HCT116 (cell line): ENCODE data around the gene CADPS. TPM values are rescaled to one million over a fixed set of nuclear protein-coding genes. Genes with fewer than 3 reads are reported as not detected.

Source experiments
- ATAC-seq: fragments of 200-7000 bp; cut with Tn5 transposase; 2 replicates; pipeline ENCODE4 v1.9.1; 2020; ENCODE audit warnings: mild to moderate bottlenecking, moderate library complexity
- Bru-seq: library from RNA; stranded (reverse); fragments of 400-500 nt; gene quantifications from one replicate; lab custom pipeline; 2021; lab: Mats Ljungman, UMichigan
- BruChase-seq, 2 experiments: library from RNA; stranded (reverse); fragments of 400-500 nt; gene quantifications; one replicate each; lab custom pipeline; 2021; lab: Mats Ljungman, UMichigan
- BruUV-seq: library from RNA; stranded (reverse); fragments of 400-500 nt; replicated peaks from 2 replicates; lab custom pipeline; 2021; lab: Mats Ljungman, UMichigan
- CTCF ChIA-PET: fragments of 300-600 bp; sonication (Branson Sonifier 250); formaldehyde crosslinking; loops from one replicate; lab custom pipeline; 2021; ENCODE audit warnings: antibody characterized with exemption; lab: Charles Lee
- POLR2A ChIA-PET: fragments of 300-600, 350-600 bp; sonication (Branson Sonifier 250); formaldehyde crosslinking; loops from one replicate; lab custom pipeline; 2021; ENCODE audit warnings: antibody characterized with exemption; lab: Charles Lee
- RAD21 ChIA-PET, 2 experiments: fragments of 300-600 bp; sonication (Branson Sonifier 250); formaldehyde crosslinking; loops; one replicate each; lab custom pipeline; 2023; ENCODE audit warnings: low total read pairs in 2 of 2; ENCODE audit not compliant: uncharacterized antibody in 2 of 2, unreplicated experiment in 2 of 2, low non-redundant PET in 1 of 2; lab: Charles Lee
- DNase-seq: peaks from one replicate; pipeline ENCODE4 v3.0.0-alpha.2; 2010; ENCODE audit warnings: low read depth, low spot score
- H2AFZ ChIP-seq: fragments of 200-600 bp; shearing (Covaris generic), sonication (generic); 2 replicates; pipeline ENCODE4 v1.6.1; 2017; ENCODE audit warnings: low read depth, mixed run types, mixed read lengths, antibody characterized with exemption, low read length; ENCODE audit not compliant: poor library complexity, severe bottlenecking
- H3K27ac ChIP-seq: 2 replicates; pipeline ENCODE4 v1.5.1; 2012; ENCODE audit warnings: low read depth, low read length
- H3K27me3 ChIP-seq: fragments of 200-600 bp; sonication (generic); 2 replicates; pipeline ENCODE4 v1.6.1; 2016; ENCODE audit warnings: mixed run types, low read length, mixed read lengths; ENCODE audit not compliant: insufficient read depth
- H3K36me3 ChIP-seq, 2 experiments: fragments of 200-500 bp in 1 of 2; fragments of 200-600 bp in 1 of 2; sonication (Bioruptor generic) in 1 of 2; sonication (generic) in 1 of 2; 2 replicates each; pipeline versions ENCODE4 v1.5.1 to v1.6.1; 2014 to 2016; ENCODE audit warnings: low read length in 2 of 2, inconsistent platforms in 1 of 2, mixed read lengths in 1 of 2, mixed run types in 1 of 2; ENCODE audit not compliant: insufficient read depth in 2 of 2, control insufficient read depth in 1 of 2
- H3K4me1 ChIP-seq, 2 experiments: fragments of 200-600 bp in 1 of 2; sonication (generic) in 1 of 2; 2 replicates each; pipeline versions ENCODE4 v1.5.1 to v1.6.1; 2012 to 2017; ENCODE audit warnings: low read length in 2 of 2, inconsistent platforms in 1 of 2, mild to moderate bottlenecking in 1 of 2, mixed read lengths in 1 of 2, mixed run types in 1 of 2, moderate library complexity in 1 of 2; ENCODE audit not compliant: insufficient read depth in 2 of 2, control insufficient read depth in 1 of 2
- H3K4me2 ChIP-seq: fragments of 200-600 bp; sonication (generic); 2 replicates; pipeline ENCODE4 v1.6.1; 2017; ENCODE audit warnings: mixed run types, low read length, mixed read lengths
- H3K4me3 ChIP-seq, 2 experiments: fragments of 200-600 bp in 1 of 2; sonication (generic) in 1 of 2; replicated peaks in 1 of 2; 2 replicates each; pipeline ENCODE4 v1.5.1; 2011 to 2016; ENCODE audit warnings: low read length in 2 of 2, control low read depth in 1 of 2, low read depth in 1 of 2, mild to moderate bottlenecking in 1 of 2, mixed read lengths in 1 of 2, mixed run types in 1 of 2
- H3K79me2 ChIP-seq: fragments of 200-600 bp; sonication (generic); 2 replicates; pipeline ENCODE4 v1.6.1; 2017; ENCODE audit warnings: mild to moderate bottlenecking, mixed run types, low read length, moderate library complexity, mixed read lengths; ENCODE audit not compliant: insufficient read depth
- H3K9ac ChIP-seq: fragments of 200-600 bp; sonication (generic); 2 replicates; pipeline ENCODE4 v1.6.1; 2016; ENCODE audit warnings: low read length, mixed read lengths
- H3K9me2 ChIP-seq: fragments of 200-600 bp; sonication (generic), shearing (Covaris generic); 2 replicates; pipeline ENCODE4 v1.6.1; 2017; ENCODE audit warnings: mixed run types, mild to moderate bottlenecking, moderate library complexity; ENCODE audit not compliant: insufficient read depth
- H3K9me3 ChIP-seq, 2 experiments: fragments of 200-500 bp in 1 of 2; fragments of 200-600 bp in 1 of 2; sonication (Bioruptor generic) in 1 of 2; sonication (generic) in 1 of 2; 2 replicates each; pipeline ENCODE4 v1.6.1; 2014 to 2017; ENCODE audit warnings: low read length in 2 of 2, mixed read lengths in 2 of 2, inconsistent platforms in 1 of 2, low read depth in 1 of 2, mild to moderate bottlenecking in 1 of 2, mixed run types in 1 of 2, moderate library complexity in 1 of 2; ENCODE audit not compliant: control insufficient read depth in 1 of 2, insufficient read depth in 1 of 2
- H4K20me1 ChIP-seq: fragments of 200-600 bp; sonication (generic), shearing (Covaris generic); 2 replicates; pipeline ENCODE4 v1.6.1; 2017; ENCODE audit warnings: mixed run types, mild to moderate bottlenecking, moderate library complexity; ENCODE audit not compliant: insufficient read depth
- EZH2 ChIP-seq: fragments of 200-600 bp; sonication (generic); IDR thresholded peaks from 2 replicates; pipeline ENCODE4 v1.6.1; 2017; ENCODE audit warnings: antibody characterized with exemption, mixed run types
- FOSL1 ChIP-seq: IDR thresholded peaks from 2 replicates; pipeline ENCODE4 v1.6.1; 2012; ENCODE audit warnings: low read depth
- POLR2A ChIP-seq: IDR thresholded peaks from 2 replicates; pipeline ENCODE4 v1.7.0; 2011; ENCODE audit warnings: borderline replicate concordance; ENCODE audit not compliant: insufficient read depth, insufficient read length; ENCODE audit errors: extremely low read depth
- RAD21 ChIP-seq: IDR thresholded peaks from 2 replicates; pipeline ENCODE4 v1.6.1; 2012; ENCODE audit warnings: low read depth, mild to moderate bottlenecking
- SIN3A ChIP-seq: IDR thresholded peaks from 2 replicates; pipeline ENCODE4 v1.6.1; 2012; ENCODE audit warnings: low read depth
- SP1 ChIP-seq: IDR thresholded peaks from 2 replicates; pipeline ENCODE4 v1.6.1; 2012; ENCODE audit warnings: low read depth
- SRF ChIP-seq: IDR thresholded peaks from 2 replicates; pipeline ENCODE4 v1.6.1; 2012; ENCODE audit warnings: low read depth
- ZFX ChIP-seq: fragments of 450-650 bp; IDR thresholded peaks from 2 replicates; pipeline ENCODE4 v1.6.1; 2017
- intact Hi-C: fragments of 100-400 bp; cut with micrococcal nuclease; formaldehyde crosslinking; loops from 2 replicates; pipeline ENCODE4 v1.10.0; 2022
- long read RNA-seq: library from polyadenylated mRNA; unstranded; transcript quantifications from one replicate; pipeline ENCODE4 v2.0.0, GENCODE V29; 2021; ENCODE audit not compliant: unreplicated experiment
- polyA plus RNA-seq: library from polyadenylated mRNA; unstranded; fragments of >200 nt; gene quantifications from 2 replicates; pipeline ENCODE4 v1.2.1, GENCODE V29; 2012; ENCODE audit warnings: missing spikeins
- total RNA-seq: library from RNA; stranded (reverse); gene quantifications from one replicate; pipeline ENCODE4 v1.2.1, GENCODE V29; 2021; ENCODE audit not compliant: unreplicated experiment
- TF ChIP-seq, protein P1 (sequence below): IDR thresholded peaks from 2 replicates; pipeline ENCODE4 v1.6.1; 2012; ENCODE audit warnings: low read depth
- TF ChIP-seq, protein P2 (sequence below): IDR thresholded peaks from 2 replicates; pipeline ENCODE4 v1.6.1; 2011; ENCODE audit warnings: mild to moderate bottlenecking, low read length, moderate library complexity; ENCODE audit not compliant: insufficient replicate concordance; ENCODE audit errors: extremely low read depth
- TF ChIP-seq, protein P3 (sequence below): IDR thresholded peaks from 2 replicates; pipeline ENCODE4 v1.6.1; 2012
- TF ChIP-seq, protein P4 (sequence below), 3 experiments: fragments of 200-600 bp in 1 of 3; sonication (generic) in 1 of 3; IDR thresholded peaks in 2 of 3; conservative IDR thresholded peaks in 1 of 3; 2 replicates each; pipeline ENCODE4 v1.5.1; 2012 to 2017; ENCODE audit warnings: low read depth in 2 of 3, low read length in 2 of 3, antibody characterized with exemption in 1 of 3, borderline replicate concordance in 1 of 3, control low read depth in 1 of 3, mild to moderate bottlenecking in 1 of 3, mixed read lengths in 1 of 3, mixed run types in 1 of 3, moderate library complexity in 1 of 3; ENCODE audit not compliant: insufficient read depth in 1 of 3

The CADPS gene
- not detected for total RNA-seq
- not detected in 2 replicates for polyA plus RNA-seq
- Bru-seq, nascent RNA: percentile 2 among the genes with signal in this experiment
- percentile 0 among the genes with signal in this experiment for BruChase-seq, experiment 1, labeled RNA remaining after a 6-hour chase
- BruChase-seq, experiment 2, labeled RNA remaining after a 2-hour chase: percentile 0 among the genes with signal in this experiment
- long read RNA-seq: 0 reads

DNA sequence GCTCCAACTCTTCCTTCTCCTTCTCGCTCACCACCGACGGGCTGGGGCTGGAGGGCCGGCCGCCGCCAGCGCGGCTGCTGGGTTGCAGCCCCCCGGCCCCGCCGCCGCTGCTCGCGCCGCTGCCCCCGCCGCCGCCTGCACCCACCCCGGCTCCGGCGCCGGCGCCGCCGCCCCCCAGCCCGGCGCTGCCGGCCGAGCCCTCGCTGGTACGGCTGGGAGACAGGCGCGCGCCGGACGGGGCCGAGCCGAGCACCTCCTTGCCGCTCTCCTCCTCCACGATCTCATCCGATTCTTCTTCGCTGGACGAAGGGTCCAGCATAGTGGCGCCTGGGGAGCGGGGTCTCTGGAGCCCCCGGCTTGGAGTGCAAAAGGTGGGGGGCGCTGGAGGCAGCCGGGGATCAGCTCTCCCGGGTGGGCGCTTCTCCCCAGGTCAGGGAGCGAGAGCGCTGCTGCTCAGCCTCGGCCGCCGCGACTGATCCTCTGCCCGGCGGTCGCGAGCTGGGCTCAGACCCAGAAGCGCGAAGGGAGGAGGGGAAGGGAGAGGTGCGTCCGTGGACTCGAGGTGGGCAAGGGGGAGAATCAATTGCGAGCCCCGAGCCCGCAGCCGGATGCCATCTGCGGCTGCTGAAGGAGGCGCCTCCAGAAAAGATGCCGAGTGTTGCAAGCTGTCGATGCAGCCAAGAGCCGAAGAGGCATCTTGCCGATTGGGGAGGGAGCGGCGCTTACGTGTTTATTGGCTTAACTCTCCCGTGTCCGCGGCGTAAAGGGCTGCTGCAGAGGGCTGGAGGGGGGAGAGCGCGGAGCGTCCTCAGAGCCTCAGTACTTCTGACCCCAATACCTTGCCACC lies at the start of gene CADPS:
Gene CADPS (minus strand): TSS at position 706 of the 847 bp plus-strand sequence. CDS start 387 bp downstream, at position 319.
- Histone ChIP-seq H3K27me3 (no peaks in the 10 kb centered on the region), H2AFZ (no peak within 1 kb of the TSS), H3K9me2 (no peaks in the 10 kb centered on the region), H3K9ac (no peak within 1 kb of the TSS), H3K36me3 (no peaks in the 10 kb centered on the region), H4K20me1 (no peaks in the 10 kb centered on the region), H3K27ac (no peak within 1 kb of the TSS), H3K4me1 (no peaks in the 10 kb centered on the region), H3K79me2 (no peaks in the 10 kb centered on the region), H3K4me3 (no peak within 1 kb of the TSS), H3K4me2 (no peak within 1 kb of the TSS), H3K9me3 (no peaks in the 10 kb centered on the region)
- TF ChIP-seq SIN3A (no peak), SRF (no peak), RAD21 (no peak), SP1 (no peak), ZFX (no peak), FOSL1 (no peak), EZH2 (no peak), POLR2A (no peak)
- TF ChIP-seq, protein P1, sequence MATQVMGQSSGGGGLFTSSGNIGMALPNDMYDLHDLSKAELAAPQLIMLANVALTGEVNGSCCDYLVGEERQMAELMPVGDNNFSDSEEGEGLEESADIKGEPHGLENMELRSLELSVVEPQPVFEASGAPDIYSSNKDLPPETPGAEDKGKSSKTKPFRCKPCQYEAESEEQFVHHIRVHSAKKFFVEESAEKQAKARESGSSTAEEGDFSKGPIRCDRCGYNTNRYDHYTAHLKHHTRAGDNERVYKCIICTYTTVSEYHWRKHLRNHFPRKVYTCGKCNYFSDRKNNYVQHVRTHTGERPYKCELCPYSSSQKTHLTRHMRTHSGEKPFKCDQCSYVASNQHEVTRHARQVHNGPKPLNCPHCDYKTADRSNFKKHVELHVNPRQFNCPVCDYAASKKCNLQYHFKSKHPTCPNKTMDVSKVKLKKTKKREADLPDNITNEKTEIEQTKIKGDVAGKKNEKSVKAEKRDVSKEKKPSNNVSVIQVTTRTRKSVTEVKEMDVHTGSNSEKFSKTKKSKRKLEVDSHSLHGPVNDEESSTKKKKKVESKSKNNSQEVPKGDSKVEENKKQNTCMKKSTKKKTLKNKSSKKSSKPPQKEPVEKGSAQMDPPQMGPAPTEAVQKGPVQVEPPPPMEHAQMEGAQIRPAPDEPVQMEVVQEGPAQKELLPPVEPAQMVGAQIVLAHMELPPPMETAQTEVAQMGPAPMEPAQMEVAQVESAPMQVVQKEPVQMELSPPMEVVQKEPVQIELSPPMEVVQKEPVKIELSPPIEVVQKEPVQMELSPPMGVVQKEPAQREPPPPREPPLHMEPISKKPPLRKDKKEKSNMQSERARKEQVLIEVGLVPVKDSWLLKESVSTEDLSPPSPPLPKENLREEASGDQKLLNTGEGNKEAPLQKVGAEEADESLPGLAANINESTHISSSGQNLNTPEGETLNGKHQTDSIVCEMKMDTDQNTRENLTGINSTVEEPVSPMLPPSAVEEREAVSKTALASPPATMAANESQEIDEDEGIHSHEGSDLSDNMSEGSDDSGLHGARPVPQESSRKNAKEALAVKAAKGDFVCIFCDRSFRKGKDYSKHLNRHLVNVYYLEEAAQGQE: no peak
- TF ChIP-seq, protein P2, sequence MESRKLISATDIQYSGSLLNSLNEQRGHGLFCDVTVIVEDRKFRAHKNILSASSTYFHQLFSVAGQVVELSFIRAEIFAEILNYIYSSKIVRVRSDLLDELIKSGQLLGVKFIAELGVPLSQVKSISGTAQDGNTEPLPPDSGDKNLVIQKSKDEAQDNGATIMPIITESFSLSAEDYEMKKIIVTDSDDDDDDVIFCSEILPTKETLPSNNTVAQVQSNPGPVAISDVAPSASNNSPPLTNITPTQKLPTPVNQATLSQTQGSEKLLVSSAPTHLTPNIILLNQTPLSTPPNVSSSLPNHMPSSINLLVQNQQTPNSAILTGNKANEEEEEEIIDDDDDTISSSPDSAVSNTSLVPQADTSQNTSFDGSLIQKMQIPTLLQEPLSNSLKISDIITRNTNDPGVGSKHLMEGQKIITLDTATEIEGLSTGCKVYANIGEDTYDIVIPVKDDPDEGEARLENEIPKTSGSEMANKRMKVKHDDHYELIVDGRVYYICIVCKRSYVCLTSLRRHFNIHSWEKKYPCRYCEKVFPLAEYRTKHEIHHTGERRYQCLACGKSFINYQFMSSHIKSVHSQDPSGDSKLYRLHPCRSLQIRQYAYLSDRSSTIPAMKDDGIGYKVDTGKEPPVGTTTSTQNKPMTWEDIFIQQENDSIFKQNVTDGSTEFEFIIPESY: no peak
- TF ChIP-seq, protein P3, sequence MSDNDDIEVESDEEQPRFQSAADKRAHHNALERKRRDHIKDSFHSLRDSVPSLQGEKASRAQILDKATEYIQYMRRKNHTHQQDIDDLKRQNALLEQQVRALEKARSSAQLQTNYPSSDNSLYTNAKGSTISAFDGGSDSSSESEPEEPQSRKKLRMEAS: no peak
- TF ChIP-seq, protein P4, sequence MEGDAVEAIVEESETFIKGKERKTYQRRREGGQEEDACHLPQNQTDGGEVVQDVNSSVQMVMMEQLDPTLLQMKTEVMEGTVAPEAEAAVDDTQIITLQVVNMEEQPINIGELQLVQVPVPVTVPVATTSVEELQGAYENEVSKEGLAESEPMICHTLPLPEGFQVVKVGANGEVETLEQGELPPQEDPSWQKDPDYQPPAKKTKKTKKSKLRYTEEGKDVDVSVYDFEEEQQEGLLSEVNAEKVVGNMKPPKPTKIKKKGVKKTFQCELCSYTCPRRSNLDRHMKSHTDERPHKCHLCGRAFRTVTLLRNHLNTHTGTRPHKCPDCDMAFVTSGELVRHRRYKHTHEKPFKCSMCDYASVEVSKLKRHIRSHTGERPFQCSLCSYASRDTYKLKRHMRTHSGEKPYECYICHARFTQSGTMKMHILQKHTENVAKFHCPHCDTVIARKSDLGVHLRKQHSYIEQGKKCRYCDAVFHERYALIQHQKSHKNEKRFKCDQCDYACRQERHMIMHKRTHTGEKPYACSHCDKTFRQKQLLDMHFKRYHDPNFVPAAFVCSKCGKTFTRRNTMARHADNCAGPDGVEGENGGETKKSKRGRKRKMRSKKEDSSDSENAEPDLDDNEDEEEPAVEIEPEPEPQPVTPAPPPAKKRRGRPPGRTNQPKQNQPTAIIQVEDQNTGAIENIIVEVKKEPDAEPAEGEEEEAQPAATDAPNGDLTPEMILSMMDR (IDR thresholded peaks at IDR 0.05 in 2 of 3, conservative IDR thresholded peaks at IDR 0.05 in 1 of 3; ENCODE audit: borderline replicate concordance in 1 of 3, insufficient read depth in 1 of 3, low read depth in 2 of 3, low read length in 2 of 3): no peak
- ATAC-seq (no peak), DNase-seq (no peak)
- POLR2A ChIA-PET: no interaction called here
- intact Hi-C loops: loop anchor here (10.0 kb wide), 1 partner anchor 320 kb away; no protein-coding TSS in a partner anchor
- RAD21 ChIA-PET: no interaction called here
- CTCF ChIA-PET: no interaction called here
- no TSS peak for BruUV-seq
